Hepatocyte (in vitro differentiated cells): ENCODE results near the gene ABL2.

Experiments used
- CTCF ChIP-seq: fragments of 200-600 bp; sonication (generic); IDR thresholded peaks from 2 replicates; pipeline ENCODE4 v1.5.1; 2016; ENCODE audit warnings: antibody characterized with exemption, mild to moderate bottlenecking; ENCODE audit not compliant: poor library complexity
- EZH2 ChIP-seq: fragments of 200-600 bp; sonication (generic); IDR thresholded peaks from 2 replicates; pipeline ENCODE4 v1.6.1; 2016; ENCODE audit warnings: antibody characterized with exemption, mild to moderate bottlenecking, borderline replicate concordance
- EZH2phosphoT487 ChIP-seq: fragments of 200-600 bp; sonication (generic); IDR thresholded peaks from one replicate; pipeline ENCODE4 v1.6.1; 2018; ENCODE audit warnings: antibody characterized with exemption, mild to moderate bottlenecking, low read depth, moderate library complexity; ENCODE audit not compliant: unreplicated experiment, severe bottlenecking

GRCh38 chr1:179124873-179125272 lies 104.6 kb downstream of the ABL2 start:
- no peak for TF ChIP-seq CTCF
- no peak for TF ChIP-seq EZH2
- TF ChIP-seq EZH2phosphoT487: no peak
